ENCODE data around the gene NUMB. TPM values are rescaled to one million over a fixed set of nuclear protein-coding genes. Genes with fewer than 3 reads are reported as not detected.
A peak's percentile ranks its signal among the peaks of the same experiment; 100 is the strongest.

The NUMB gene
- total RNA-seq, 2 donors from 2014 or later: 43.8 to 45.2 TPM

DNA sequence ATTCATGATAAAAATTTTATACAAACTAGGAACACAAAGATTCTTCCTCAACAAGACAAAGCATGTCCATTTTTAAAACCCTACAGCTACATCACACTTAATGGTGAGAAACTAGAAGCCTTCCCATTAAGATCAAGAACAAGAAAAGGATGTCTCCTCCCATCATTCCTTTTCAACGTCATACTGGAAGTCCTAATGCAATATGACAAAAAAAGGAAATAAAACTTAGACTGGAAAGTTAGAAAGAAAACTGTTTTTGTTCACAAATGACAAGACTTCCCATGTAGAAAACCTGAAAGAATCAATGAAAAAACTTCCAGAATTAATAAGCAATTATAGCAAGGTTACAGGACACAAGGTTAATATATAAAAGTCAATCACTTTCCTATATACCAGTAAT, 82.5 kb downstream of the NUMB start:
- Histone ChIP-seq H3K36me3 (replicated peaks in 1 of 2; ENCODE audit: insufficient read depth in 1 of 2, low read depth in 2 of 2) (no peaks in the 10 kb centered on the region), H3K4me3 (no peak overlapping the region), H3K9me3 (no peaks in the 10 kb centered on the region), H3K4me1 (no peaks in the 10 kb centered on the region), H3K27me3 (no peaks in the 10 kb centered on the region), H3K27ac (no peak overlapping the region)
- 71 to 79% methylated on average over 1 of the region's 1 CpG for WGBS, 2 donors
- intact Hi-C loops (cut with DNase I): no loop called here
- no peak for ATAC-seq
- no peak for DNase-seq
- no peak for TF ChIP-seq CTCF (IDR thresholded peaks at IDR 0.05)
- TF ChIP-seq POLR2A (IDR thresholded peaks at IDR 0.05): no peak

DNA sequence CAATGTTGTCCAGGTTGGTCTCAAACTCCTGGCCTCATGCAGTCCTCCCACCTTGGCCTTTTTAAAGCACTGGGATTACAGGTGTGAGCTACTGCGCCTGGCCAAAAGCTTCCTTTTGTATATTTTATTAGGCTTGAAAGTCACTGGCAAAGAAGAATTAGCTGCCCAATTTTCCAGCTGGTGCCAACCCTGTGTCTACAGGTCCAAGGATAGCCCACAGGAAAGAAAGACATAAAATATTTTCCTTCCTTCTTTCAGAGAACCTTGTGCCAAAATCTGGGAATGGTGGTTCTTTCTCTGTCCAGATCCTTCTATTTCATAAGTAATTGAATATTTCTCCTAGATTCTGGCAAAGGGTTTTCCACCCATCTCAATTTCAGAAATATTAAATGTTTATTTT, 84.1 kb downstream of the NUMB start:
- ATAC-seq: no peak
- H3K27ac ChIP-seq: peak overlapping the region in 1 of 4 donors; percentile 21
- intact Hi-C loops (cut with DNase I): no loop called here
- no peak overlapping the region for H3K4me3 ChIP-seq
- no peaks in the 10 kb centered on the region for H3K36me3 ChIP-seq (replicated peaks in 1 of 2; ENCODE audit: insufficient read depth in 1 of 2, low read depth in 2 of 2)
- no peaks in the 10 kb centered on the region for H3K9me3 ChIP-seq
- peak in 1 of 4 donors; percentile 35 for DNase-seq
- H3K27me3 ChIP-seq: no peaks in the 10 kb centered on the region
- 71 to 100% methylated on average over 1 of the region's 1 CpG for WGBS, 2 donors
- no peak for TF ChIP-seq POLR2A (IDR thresholded peaks at IDR 0.05)
- no peak for TF ChIP-seq CTCF (IDR thresholded peaks at IDR 0.05)
- no peaks in the 10 kb centered on the region for H3K4me1 ChIP-seq

- Histone ChIP-seq H3K27ac (no peak overlapping the region), H3K4me1 (no peaks in the 10 kb centered on the region), H3K9me3 (no peaks in the 10 kb centered on the region), H3K27me3 (no peaks in the 10 kb centered on the region), H3K4me3 (no peak overlapping the region), H3K36me3 (replicated peaks in 1 of 2; ENCODE audit: insufficient read depth in 1 of 2, low read depth in 2 of 2) (no peaks in the 10 kb centered on the region)
- ATAC-seq: no peak
- intact Hi-C loops (cut with DNase I): no loop called here
- TF ChIP-seq POLR2A (IDR thresholded peaks at IDR 0.05) (no peak), CTCF (IDR thresholded peaks at IDR 0.05) (no peak)
- no peak for DNase-seq
These were observed 85.8 kb downstream of the NUMB start for GRCh38 chr14:73372529-73372928.

- no peaks in the 10 kb centered on the region for H3K27me3 ChIP-seq
- 98 to 99% methylated on average over 5 of the region's 5 CpGs for whole genome bisulfite sequencing, 2 donors
- DNase-seq (no peak), ATAC-seq (no peak)
- intact Hi-C loops (cut with DNase I): no loop called here
- no peak overlapping the region for H3K4me3 ChIP-seq
- no peak overlapping the region for H3K27ac ChIP-seq
- no peaks in the 10 kb centered on the region for H3K9me3 ChIP-seq
- no peaks in the 10 kb centered on the region for H3K36me3 ChIP-seq (replicated peaks in 1 of 2; ENCODE audit: insufficient read depth in 1 of 2, low read depth in 2 of 2)
- no peak for TF ChIP-seq POLR2A (IDR thresholded peaks at IDR 0.05)
- no peak for TF ChIP-seq CTCF (IDR thresholded peaks at IDR 0.05)
- peaks cover 13% of the 10 kb centered on the region for H3K4me1 ChIP-seq
These were observed 87.8 kb downstream of the NUMB start for GRCh38 chr14:73370561-73370960.

DNA sequence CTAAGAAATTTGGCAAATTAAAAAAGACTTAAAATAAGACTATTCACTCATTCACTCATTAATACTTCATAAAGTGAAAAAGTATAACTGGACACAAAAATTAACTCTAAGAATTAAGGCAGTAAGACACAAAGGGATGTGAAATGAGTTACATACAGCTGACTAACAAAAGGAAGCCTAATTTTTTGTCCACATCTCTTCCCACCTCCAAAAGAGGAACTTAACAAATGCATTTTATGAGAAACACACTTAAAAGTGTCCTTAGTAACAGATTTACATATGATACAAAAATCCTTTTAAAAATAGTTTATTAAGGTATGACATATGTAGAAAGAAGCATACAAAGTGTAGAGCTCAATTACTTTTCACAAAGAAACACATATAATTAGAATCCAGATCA, 88.9 kb downstream of the NUMB start:
- intact Hi-C loops (cut with DNase I): no loop called here
- H3K27me3 ChIP-seq: no peaks in the 10 kb centered on the region
- ATAC-seq (no peak), DNase-seq (no peak)
- H3K27ac ChIP-seq: no peak overlapping the region
- H3K9me3 ChIP-seq: no peaks in the 10 kb centered on the region
- H3K36me3 ChIP-seq (replicated peaks in 1 of 2; ENCODE audit: insufficient read depth in 1 of 2, low read depth in 2 of 2): no peaks in the 10 kb centered on the region
- peaks cover 15% of the 10 kb centered on the region for H3K4me1 ChIP-seq
- no peak overlapping the region for H3K4me3 ChIP-seq
- TF ChIP-seq CTCF (IDR thresholded peaks at IDR 0.05): no peak
- no peak for TF ChIP-seq POLR2A (IDR thresholded peaks at IDR 0.05)
